ENCODE measurements around the gene SMIM44. TPM values are rescaled to one million over a fixed set of nuclear protein-coding genes. Genes with fewer than 3 reads are reported as not detected.
"Not testable (repeated sequence)": the region's sequence is repeated elsewhere in the genome, so short reads cannot be mapped to it uniquely, and the experiment has no call there.

Gene SMIM44
- total RNA-seq (2014; rRNA removed; shearing (Covaris generic)): not detected in 2 replicates

GRCh38 chr19:3483226-3483628, at the start of gene SMIM44:
Gene SMIM44 (minus strand): TSS chr19:3483441. CDS start chr19:3483403, 38 bp downstream.
- peaks cover 5% of the 10 kb centered on the region for H3K4me1 ChIP-seq (replicated peaks)
- no peak within 1 kb of the TSS for H3K4me3 ChIP-seq
- H3K27ac ChIP-seq: no peak within 1 kb of the TSS
- peaks cover 43% of the 10 kb centered on the region for H3K27me3 ChIP-seq (replicated peaks)
- H3K36me3 ChIP-seq: no peaks in the 10 kb centered on the region
- DNase-seq (ENCODE audit: low read depth in 1 of 2, low spot score in 2 of 2): no peak
- no peaks in the 10 kb centered on the region for H3K9me3 ChIP-seq (replicated peaks)

- H3K4me3 ChIP-seq: no peak overlapping the region
- H3K27ac ChIP-seq: no peak overlapping the region
- no peaks in the 10 kb centered on the region for H3K27me3 ChIP-seq (replicated peaks)
- H3K4me1 ChIP-seq (replicated peaks): peaks cover 4% of the 10 kb centered on the region
- no peaks in the 10 kb centered on the region for H3K9me3 ChIP-seq (replicated peaks)
- DNase-seq (ENCODE audit: low read depth in 1 of 2, low spot score in 2 of 2): no peak
- peaks cover 76% of the 10 kb centered on the region for H3K36me3 ChIP-seq
Observed at GRCh38 chr19:3533033-3533432, 49.8 kb upstream of the SMIM44 start.

DNA sequence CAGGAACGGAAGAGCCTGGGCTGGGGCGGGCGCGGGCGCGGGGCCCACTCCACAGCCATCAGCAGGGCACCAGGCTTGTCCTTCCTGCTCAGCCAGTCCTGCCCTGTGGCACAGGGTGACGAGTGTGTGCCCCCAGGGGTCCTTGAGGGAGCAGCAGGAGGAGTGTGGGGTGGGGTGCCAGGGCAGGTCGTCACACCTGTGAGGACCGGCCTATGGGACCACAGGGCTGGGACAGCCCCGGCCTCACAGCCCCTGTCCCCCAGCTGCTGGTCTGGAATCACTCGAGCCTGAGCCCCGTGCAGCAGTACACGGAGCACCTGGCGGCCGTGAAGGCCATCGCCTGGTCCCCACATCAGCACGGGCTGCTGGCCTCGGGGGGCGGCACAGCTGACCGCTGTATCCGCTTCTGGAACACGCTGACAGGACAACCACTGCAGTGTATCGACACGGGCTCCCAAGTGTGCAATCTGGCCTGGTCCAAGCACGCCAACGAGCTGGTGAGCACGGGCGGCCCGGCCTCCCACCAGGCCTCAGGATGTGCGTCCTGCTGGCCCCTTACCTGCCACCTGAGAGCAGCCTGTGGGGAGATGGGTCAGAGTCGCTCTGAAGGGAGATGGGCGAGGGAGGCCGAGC, 49.0 kb upstream of the SMIM44 start:
- no peaks in the 10 kb centered on the region for H3K9me3 ChIP-seq (replicated peaks)
- H3K36me3 ChIP-seq: peaks cover 78% of the 10 kb centered on the region
- no peak overlapping the region for H3K27ac ChIP-seq
- H3K4me1 ChIP-seq (replicated peaks): no peaks in the 10 kb centered on the region
- H3K4me3 ChIP-seq: no peak overlapping the region
- H3K27me3 ChIP-seq (replicated peaks): no peaks in the 10 kb centered on the region
- no peak for DNase-seq (ENCODE audit: low read depth in 1 of 2, low spot score in 2 of 2)

- Histone ChIP-seq H3K27ac (no peak overlapping the region), H3K36me3 (peaks cover 79% of the 10 kb centered on the region), H3K27me3 (replicated peaks) (no peaks in the 10 kb centered on the region), H3K9me3 (replicated peaks) (no peaks in the 10 kb centered on the region), H3K4me3 (no peak overlapping the region), H3K4me1 (replicated peaks) (no peaks in the 10 kb centered on the region)
- no peak for DNase-seq (ENCODE audit: low read depth in 1 of 2, low spot score in 2 of 2)
Observed at GRCh38 chr19:3531716-3532115, 48.5 kb upstream of the SMIM44 start.

DNA sequence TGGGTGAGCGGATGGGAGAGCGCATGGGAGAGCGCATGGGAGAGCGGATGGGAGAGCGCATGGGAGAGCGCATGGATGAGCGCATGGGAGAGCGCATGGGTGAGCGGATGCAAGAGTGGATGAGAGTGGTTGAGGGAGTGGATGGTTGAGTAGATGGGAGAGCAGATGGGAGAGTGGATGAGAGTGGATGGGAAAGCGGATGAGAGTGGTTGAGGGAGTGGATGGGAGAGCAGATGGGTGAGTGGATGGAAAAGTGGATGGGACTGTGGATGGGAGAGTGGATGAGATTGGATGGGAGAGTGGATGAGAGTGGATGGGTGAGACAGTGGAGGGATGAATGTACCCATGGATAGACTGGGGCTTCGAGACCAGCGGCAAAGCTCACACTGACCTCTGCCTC, 47.1 kb upstream of the SMIM44 start:
- Histone ChIP-seq H3K27me3 (replicated peaks) (no peaks in the 10 kb centered on the region), H3K9me3 (replicated peaks) (no peaks in the 10 kb centered on the region), H3K4me1 (replicated peaks) (no peaks in the 10 kb centered on the region), H3K4me3 (no peak overlapping the region), H3K27ac (no peak overlapping the region), H3K36me3 (peaks cover 79% of the 10 kb centered on the region)
- no peak for DNase-seq (ENCODE audit: low read depth in 1 of 2, low spot score in 2 of 2)

DNA sequence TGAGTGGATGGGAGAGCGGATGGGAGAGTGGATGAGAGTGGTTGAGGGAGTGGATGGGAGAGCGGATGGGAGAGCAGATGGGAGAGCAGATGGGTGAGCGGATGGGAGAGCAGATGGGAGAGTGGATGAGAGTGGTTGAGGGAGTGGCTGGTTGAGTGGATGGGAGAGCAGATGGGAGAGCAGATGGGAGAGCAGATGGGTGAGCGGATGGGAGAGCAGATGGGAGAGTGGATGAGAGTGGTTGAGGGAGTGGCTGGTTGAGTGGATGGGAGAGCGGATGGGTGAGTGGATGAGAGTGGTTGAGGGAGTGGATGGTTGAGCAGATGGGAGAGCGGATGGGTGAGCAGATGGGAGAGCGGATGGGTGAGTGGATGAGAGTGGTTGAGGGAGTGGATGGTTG, 46.1 kb upstream of the SMIM44 start:
- H3K4me3 ChIP-seq; H3K9me3 ChIP-seq (replicated peaks): not testable (repeated sequence)
- peaks cover 78% of the 10 kb centered on the region for H3K36me3 ChIP-seq

GRCh38 chr19:3528539-3529211, 45.4 kb upstream of the SMIM44 start:
- H3K36me3 ChIP-seq: peaks cover 79% of the 10 kb centered on the region
- no peaks in the 10 kb centered on the region for H3K9me3 ChIP-seq (replicated peaks)
- DNase-seq (ENCODE audit: low read depth in 1 of 2, low spot score in 2 of 2): no peak
- no peak overlapping the region for H3K4me3 ChIP-seq
- no peak overlapping the region for H3K27ac ChIP-seq
- no peaks in the 10 kb centered on the region for H3K27me3 ChIP-seq (replicated peaks)
- H3K4me1 ChIP-seq (replicated peaks): no peaks in the 10 kb centered on the region

More for the DNA sequence above, 46.1 kb upstream of the SMIM44 start:
- DNase-seq (ENCODE audit: low read depth in 1 of 2, low spot score in 2 of 2); H3K27me3 ChIP-seq (replicated peaks); H3K4me1 ChIP-seq (replicated peaks); H3K27ac ChIP-seq: not testable (repeated sequence)

GRCh38 chr19:3528080-3528479, 44.8 kb upstream of the SMIM44 start:
- Histone ChIP-seq H3K9me3 (replicated peaks) (no peaks in the 10 kb centered on the region), H3K36me3 (peaks cover 79% of the 10 kb centered on the region), H3K4me1 (replicated peaks) (no peaks in the 10 kb centered on the region), H3K27me3 (replicated peaks) (no peaks in the 10 kb centered on the region), H3K4me3 (no peak overlapping the region), H3K27ac (no peak overlapping the region)
- DNase-seq (ENCODE audit: low read depth in 1 of 2, low spot score in 2 of 2): no peak

- H3K27me3 ChIP-seq (replicated peaks): no peaks in the 10 kb centered on the region
- no peak overlapping the region for H3K27ac ChIP-seq
- no peaks in the 10 kb centered on the region for H3K4me1 ChIP-seq (replicated peaks)
- no peak for DNase-seq (ENCODE audit: low read depth in 1 of 2, low spot score in 2 of 2)
- H3K4me3 ChIP-seq: no peak overlapping the region
- peaks cover 79% of the 10 kb centered on the region for H3K36me3 ChIP-seq
- H3K9me3 ChIP-seq (replicated peaks): no peaks in the 10 kb centered on the region
Observed at GRCh38 chr19:3527238-3527910, 44.1 kb upstream of the SMIM44 start.

GRCh38 chr19:3526507-3527237, 43.4 kb upstream of the SMIM44 start:
- peaks cover 79% of the 10 kb centered on the region for H3K36me3 ChIP-seq
- H3K27ac ChIP-seq: no peak overlapping the region
- no peaks in the 10 kb centered on the region for H3K9me3 ChIP-seq (replicated peaks)
- DNase-seq (ENCODE audit: low read depth in 1 of 2, low spot score in 2 of 2): no peak
- no peak overlapping the region for H3K4me3 ChIP-seq
- H3K4me1 ChIP-seq (replicated peaks): no peaks in the 10 kb centered on the region
- no peaks in the 10 kb centered on the region for H3K27me3 ChIP-seq (replicated peaks)

GRCh38 chr19:3524904-3525451, 41.7 kb upstream of the SMIM44 start:
- Histone ChIP-seq H3K9me3 (replicated peaks) (no peaks in the 10 kb centered on the region), H3K4me1 (replicated peaks) (no peaks in the 10 kb centered on the region), H3K27ac (no peak overlapping the region), H3K27me3 (replicated peaks) (no peaks in the 10 kb centered on the region), H3K4me3 (no peak overlapping the region), H3K36me3 (peaks cover 83% of the 10 kb centered on the region)
- DNase-seq (ENCODE audit: low read depth in 1 of 2, low spot score in 2 of 2): no peak

- no peaks in the 10 kb centered on the region for H3K9me3 ChIP-seq (replicated peaks)
- H3K27ac ChIP-seq: no peak overlapping the region
- no peak for DNase-seq (ENCODE audit: low read depth in 1 of 2, low spot score in 2 of 2)
- no peaks in the 10 kb centered on the region for H3K27me3 ChIP-seq (replicated peaks)
- H3K4me3 ChIP-seq: no peak overlapping the region
- peaks cover 91% of the 10 kb centered on the region for H3K36me3 ChIP-seq
- no peaks in the 10 kb centered on the region for H3K4me1 ChIP-seq (replicated peaks)
Observed at GRCh38 chr19:3524078-3524842, 41.0 kb upstream of the SMIM44 start.
